ENCODE data around the gene SIT1. TPM values are rescaled to one million over a fixed set of nuclear protein-coding genes. Genes with fewer than 3 reads are reported as not detected.
A peak's percentile ranks its signal among the peaks of the same experiment; 100 is the strongest.

Gene SIT1
- total and polyA plus RNA-seq, 3 donors from 2014 or later: 0.43 to 1.6 TPM; not detected in 1

- peaks cover 16% of the 10 kb centered on the region for H3K4me1 ChIP-seq
- DNase-seq: peak; percentile 59
- H3K36me3 ChIP-seq (ENCODE audit: low read depth, missing control alignments): no peaks in the 10 kb centered on the region
- no peak for TF ChIP-seq POLR2A (IDR thresholded peaks at IDR 0.05)
- TF ChIP-seq, protein P1, sequence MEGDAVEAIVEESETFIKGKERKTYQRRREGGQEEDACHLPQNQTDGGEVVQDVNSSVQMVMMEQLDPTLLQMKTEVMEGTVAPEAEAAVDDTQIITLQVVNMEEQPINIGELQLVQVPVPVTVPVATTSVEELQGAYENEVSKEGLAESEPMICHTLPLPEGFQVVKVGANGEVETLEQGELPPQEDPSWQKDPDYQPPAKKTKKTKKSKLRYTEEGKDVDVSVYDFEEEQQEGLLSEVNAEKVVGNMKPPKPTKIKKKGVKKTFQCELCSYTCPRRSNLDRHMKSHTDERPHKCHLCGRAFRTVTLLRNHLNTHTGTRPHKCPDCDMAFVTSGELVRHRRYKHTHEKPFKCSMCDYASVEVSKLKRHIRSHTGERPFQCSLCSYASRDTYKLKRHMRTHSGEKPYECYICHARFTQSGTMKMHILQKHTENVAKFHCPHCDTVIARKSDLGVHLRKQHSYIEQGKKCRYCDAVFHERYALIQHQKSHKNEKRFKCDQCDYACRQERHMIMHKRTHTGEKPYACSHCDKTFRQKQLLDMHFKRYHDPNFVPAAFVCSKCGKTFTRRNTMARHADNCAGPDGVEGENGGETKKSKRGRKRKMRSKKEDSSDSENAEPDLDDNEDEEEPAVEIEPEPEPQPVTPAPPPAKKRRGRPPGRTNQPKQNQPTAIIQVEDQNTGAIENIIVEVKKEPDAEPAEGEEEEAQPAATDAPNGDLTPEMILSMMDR (IDR thresholded peaks at IDR 0.05): peak; percentile 28 to 46 (median 32)
- intact Hi-C loops (cut with DNase I; ENCODE audit: low total_unique reads): loop anchor here (10.0 kb wide), 1 partner anchor 64 kb away; no protein-coding TSS in a partner anchor
- H3K9me3 ChIP-seq: no peaks in the 10 kb centered on the region
- H3K4me3 ChIP-seq: no peak overlapping the region
- H3K27ac ChIP-seq: peak overlapping the region; percentile 36 to 77
- WGBS, 2 donors: 41 to 50% methylated on average over 9 of the region's 9 CpGs
- H3K27me3 ChIP-seq: no peaks in the 10 kb centered on the region
These were observed 10.3 kb upstream of the SIT1 start for GRCh38 chr9:35660966-35661415.

DNA sequence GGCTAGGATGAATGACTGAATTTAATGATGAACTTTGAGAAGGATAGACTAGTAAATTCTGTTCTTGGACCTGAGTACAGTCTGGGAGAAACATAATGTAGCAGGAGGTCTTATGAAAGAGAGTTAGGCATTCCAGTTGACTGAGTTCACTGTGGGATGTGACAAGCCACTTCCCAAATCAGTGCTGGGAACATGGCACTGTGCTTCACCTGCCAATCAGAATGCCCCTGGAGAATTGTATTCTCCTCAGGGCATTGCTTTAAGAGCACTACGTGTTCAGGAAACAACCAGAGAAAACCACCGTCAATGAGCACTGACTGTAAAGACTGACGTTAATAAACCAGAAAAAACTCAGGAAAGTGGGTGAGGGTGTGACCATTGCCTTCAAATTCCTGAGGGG is 8.6 kb upstream of the SIT1 start:
- intact Hi-C loops (cut with DNase I; ENCODE audit: low total_unique reads): no loop called here
- 38 to 54% methylated on average over 3 of the region's 3 CpGs for WGBS, 2 donors
- DNase-seq: no peak

DNA sequence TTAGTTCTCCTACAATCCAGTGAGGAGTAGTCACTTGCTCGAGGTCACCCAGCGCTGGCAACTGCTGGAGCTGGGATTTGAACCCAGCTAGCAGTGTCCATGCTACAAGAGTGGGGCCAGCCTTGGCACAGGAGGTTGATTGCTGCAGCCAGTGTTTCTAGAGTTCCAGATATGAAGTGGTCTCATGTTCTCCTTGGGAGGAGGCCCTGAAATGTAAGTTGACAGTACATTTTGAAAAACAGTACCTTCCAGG is 8.2 kb upstream of the SIT1 start:
- WGBS, 2 donors: 0 to 4% methylated on average over 2 of the region's 2 CpGs
- peak overlapping the region; percentile 94 to 97 for H3K27ac ChIP-seq
- H3K4me3 ChIP-seq: peak overlapping the region; percentile 93 to 95
- peak; percentile 68 for DNase-seq
- H3K9me3 ChIP-seq: no peaks in the 10 kb centered on the region
- TF ChIP-seq, protein P1 (IDR thresholded peaks at IDR 0.05): no peak
- TF ChIP-seq POLR2A (IDR thresholded peaks at IDR 0.05): no peak
- no peaks in the 10 kb centered on the region for H3K36me3 ChIP-seq (ENCODE audit: low read depth, missing control alignments)
- no peaks in the 10 kb centered on the region for H3K27me3 ChIP-seq
- H3K4me1 ChIP-seq: peaks cover 13% of the 10 kb centered on the region
- intact Hi-C loops (cut with DNase I; ENCODE audit: low total_unique reads): no loop called here

More for the DNA sequence above, 8.6 kb upstream of the SIT1 start:
- H3K36me3 ChIP-seq (ENCODE audit: low read depth, missing control alignments): no peaks in the 10 kb centered on the region
- peak overlapping the region in 1 of 2 donors; percentile 97 for H3K27ac ChIP-seq
- peaks cover 13% of the 10 kb centered on the region for H3K4me1 ChIP-seq
- H3K27me3 ChIP-seq: no peaks in the 10 kb centered on the region
- no peaks in the 10 kb centered on the region for H3K9me3 ChIP-seq
- peak overlapping the region in 1 of 2 donors; percentile 93 for H3K4me3 ChIP-seq
- TF ChIP-seq, protein P1 (IDR thresholded peaks at IDR 0.05): no peak
- no peak for TF ChIP-seq POLR2A (IDR thresholded peaks at IDR 0.05)

- no peaks in the 10 kb centered on the region for H3K36me3 ChIP-seq (ENCODE audit: low read depth, missing control alignments)
- intact Hi-C loops (cut with DNase I; ENCODE audit: low total_unique reads): no loop called here
These were observed 7.6 kb upstream of the SIT1 start, which contains the start of gene CCDC107 for GRCh38 chr9:35658137-35658967. CCDC107 (plus strand) TSS chr9:35658292; CDS start chr9:35658380, 88 bp downstream.

More at GRCh38 chr9:35658137-35658967, 7.6 kb upstream of the SIT1 start, which contains the start of gene CCDC107:
- peak within 1 kb of the TSS; percentile 94 to 97 for H3K27ac ChIP-seq
- H3K4me3 ChIP-seq: peak within 1 kb of the TSS; percentile 93 to 95
- H3K9me3 ChIP-seq: no peaks in the 10 kb centered on the region
- peaks cover 13% of the 10 kb centered on the region for H3K4me1 ChIP-seq
- DNase-seq: peak; percentile 86
- TF ChIP-seq, protein P1 (IDR thresholded peaks at IDR 0.05): peak; percentile 30 to 67 (median 54)
- peak; percentile 86 for TF ChIP-seq POLR2A (IDR thresholded peaks at IDR 0.05)
- no peaks in the 10 kb centered on the region for H3K27me3 ChIP-seq
- WGBS, 2 donors: 0 to 1% methylated on average over 18 to 56 of the region's 67 CpGs

Measured in testis (tissue), 3 donors.